ENCODE data around the gene PLEKHO2. TPM values are rescaled to one million over a fixed set of nuclear protein-coding genes. Genes with fewer than 3 reads are reported as not detected.

The PLEKHO2 gene
- polyA plus RNA-seq, 2 of the 4 experiments (the other 2 are of a cell fraction), result 2.8 to 3.9 TPM

- no peak for TF ChIP-seq KDM1A (IDR thresholded peaks at IDR 0.05; ENCODE audit: low read depth)
- TF ChIP-seq ZSCAN20 (CRISPR knock-in tag; IDR thresholded peaks at IDR 0.05), result no peak
- no peak for TF ChIP-seq POLR2AphosphoS2 (conservative IDR thresholded peaks at IDR 0.05; ENCODE audit: low read length)
- no peak for TF ChIP-seq RARB (CRISPR knock-in tag; IDR thresholded peaks at IDR 0.05)
Observed at GRCh38 chr15:64892847-64893403, 51.2 kb downstream of the PLEKHO2 start (continued).

DNA sequence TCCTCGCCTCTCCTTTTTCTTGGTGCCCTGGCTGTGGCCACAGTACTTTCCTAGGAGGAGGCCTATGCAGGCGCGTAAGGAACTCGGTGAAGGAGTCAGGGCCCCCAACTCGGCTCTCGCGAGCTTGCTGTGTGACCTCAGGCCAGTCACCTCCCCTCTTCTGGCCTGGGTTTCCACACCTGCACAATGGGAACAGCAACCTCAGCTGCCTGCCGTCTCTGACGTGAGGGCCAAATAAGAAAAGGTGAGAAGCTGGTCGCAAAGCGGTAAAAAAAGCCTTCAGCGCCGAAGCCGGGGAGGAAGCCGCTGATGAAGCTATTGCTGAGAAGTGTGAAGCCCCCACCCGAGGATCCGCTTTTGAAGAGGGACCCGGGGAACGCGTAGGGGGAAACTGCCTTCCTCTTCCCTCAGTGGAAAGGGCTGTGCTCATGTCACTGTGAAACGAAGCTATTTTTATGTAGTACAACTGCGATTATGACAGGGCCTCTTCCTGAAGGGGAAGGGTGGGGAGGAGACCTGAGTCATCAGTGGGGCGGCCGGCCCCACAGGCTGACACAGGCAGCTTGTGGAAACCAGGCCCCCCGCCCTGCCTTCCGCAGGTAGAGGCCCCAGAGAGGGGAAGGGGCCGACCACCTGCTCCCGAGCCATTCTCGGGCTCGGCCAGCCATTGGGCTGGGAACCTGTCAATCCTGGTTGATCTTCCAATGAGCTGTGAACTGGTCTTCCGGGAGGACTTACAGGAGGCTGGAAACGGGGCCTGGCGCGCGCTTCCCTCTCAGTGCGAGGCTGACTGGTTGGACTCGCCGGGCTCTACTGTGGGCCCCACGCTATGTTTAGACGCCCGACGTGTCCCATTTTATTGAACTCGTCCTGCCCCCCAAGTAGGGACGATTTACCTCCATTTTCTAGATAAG lies 52.0 kb downstream of the PLEKHO2 start:
- no peaks in the 10 kb centered on the region for H3K9me3 ChIP-seq
- H3K4me1 ChIP-seq, result peaks cover 10% of the 10 kb centered on the region; the same call in 2 of the 3 replicates
- TF ChIP-seq PBX3 (IDR thresholded peaks at IDR 0.05) (peak; percentile 66; the same call in 1 of the 2 replicates), HOXB5 (CRISPR knock-in tag; IDR thresholded peaks at IDR 0.05) (no peak), FOSL2 (IDR thresholded peaks at IDR 0.05) (no peak), FOSL2 (CRISPR knock-in tag; IDR thresholded peaks at IDR 0.05) (peak; percentile 23; the same call in 1 of the 2 replicates)
- H3K4me3 ChIP-seq, result no peak overlapping the region
- 86% methylated on average over 44 of the region's 44 CpGs for WGBS (ENCODE audit: missing lambda C conversion rate)
- ChIA-PET POLR2A (no interaction called here), CTCF (interaction anchor here (0.5 to 2.6 kb wide), 7 partner anchors 10 to 1477 kb away, joined by 3 to 17 read pairs (median 4); no protein-coding TSS in a partner anchor)
- H3K27ac ChIP-seq, result no peak overlapping the region
- no peak overlapping the region for H3K4me2 ChIP-seq
- ATAC-seq, result peak in 1 of 2 experiments; percentile 31; a peak in 3 of 6 replicates
- peak in 1 of 2 experiments; percentile 62 for DNase-seq (ENCODE audit: low read depth in 1 of 2, low spot score in 1 of 2)
- FAIRE-seq, result no peak

GRCh38 chr15:64894395-64895056 lies 52.8 kb downstream of the PLEKHO2 start:
- H3K4me1 ChIP-seq, result peaks cover 10% of the 10 kb centered on the region; the same call in 2 of the 3 replicates
- H3K4me3 ChIP-seq, result no peak overlapping the region
- ChIA-PET POLR2A (no interaction called here), CTCF (interaction anchor here (0.5 to 2.6 kb wide), 5 partner anchors 12 to 1476 kb away, joined by 3 to 17 read pairs (median 8); no protein-coding TSS in a partner anchor)
- ATAC-seq (no peak), DNase-seq (ENCODE audit: low read depth in 1 of 2, low spot score in 1 of 2) (no peak), FAIRE-seq (no peak)
- 93% methylated on average over 14 of the region's 20 CpGs for WGBS (ENCODE audit: missing lambda C conversion rate)
- no peak overlapping the region for H3K4me2 ChIP-seq
- TF ChIP-seq SREBF2 (IDR thresholded peaks at IDR 0.05), result no peak
- TF ChIP-seq FOSL2 (IDR thresholded peaks at IDR 0.05), result no peak
- no peak for TF ChIP-seq FOSL2 (CRISPR knock-in tag; IDR thresholded peaks at IDR 0.05)
- H3K9me3 ChIP-seq, result no peaks in the 10 kb centered on the region
- H3K27ac ChIP-seq, result no peak overlapping the region

GRCh38 chr15:64895285-64896065 lies 53.8 kb downstream of the PLEKHO2 start:
- FAIRE-seq (no peak), DNase-seq (ENCODE audit: low read depth in 1 of 2, low spot score in 1 of 2) (no peak), ATAC-seq (peak; percentile 21 to 33; a peak in 3 of 6 replicates)
- ChIA-PET CTCF (interaction anchor here (2.3 to 2.6 kb wide), 3 partner anchors 11 to 86 kb away, joined by 8 to 17 read pairs (median 9); no protein-coding TSS in a partner anchor), POLR2A (no interaction called here)
- H3K27ac ChIP-seq, result peak overlapping the region in 1 of 2 experiments; percentile 39; a peak in 1 of 6 replicates
- H3K4me3 ChIP-seq, result no peak overlapping the region
- TF ChIP-seq RNF2 (IDR thresholded peaks at IDR 0.05; ENCODE audit: borderline replicate concordance, low read depth), result no peak
- peaks cover 10% of the 10 kb centered on the region; the same call in 2 of the 3 replicates for H3K4me1 ChIP-seq
- peak overlapping the region; percentile 26; the same call in 2 of the 3 replicates for H3K4me2 ChIP-seq
- no peaks in the 10 kb centered on the region for H3K9me3 ChIP-seq
- 61% methylated on average over 6 of the region's 6 CpGs for WGBS (ENCODE audit: missing lambda C conversion rate)
